GM21723 (cell line): ENCODE data around the gene RAB31.
"Not testable (repeated sequence)": the region's sequence is repeated elsewhere in the genome, so short reads cannot be mapped to it uniquely, and the experiment has no call there.

Experiments used
- ATAC-seq: cut with Tn5 transposase; IDR thresholded peaks from one replicate; pipeline ENCODE4 v1.9.1; 2021; ENCODE audit warnings: mild to moderate bottlenecking, moderate library complexity; ENCODE audit not compliant: unreplicated experiment

The RAB31 gene

DNA sequence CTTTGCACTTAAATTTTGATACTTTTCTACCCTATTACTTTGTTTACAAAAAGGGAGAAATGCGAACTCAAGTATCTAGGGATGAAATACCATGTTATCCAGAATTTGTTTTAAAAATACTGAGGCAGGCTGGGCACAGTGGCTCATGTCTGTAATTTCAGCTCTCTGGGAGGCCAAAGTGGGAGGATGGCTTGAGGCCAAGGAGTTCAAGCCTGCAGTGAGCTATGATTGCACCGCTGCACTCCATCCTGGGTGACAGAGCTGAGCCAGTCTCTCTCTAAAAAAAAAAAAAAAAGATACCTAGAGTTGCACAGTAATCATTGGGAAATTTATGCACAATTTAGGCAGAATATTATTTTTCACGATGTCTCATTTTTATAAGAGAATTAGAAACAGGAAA, 193.3 kb downstream of the RAB31 start:
- ATAC-seq, result no peak

GRCh38 chr18:9902264-9902663, 194.2 kb downstream of the RAB31 start:
- not testable (repeated sequence) for ATAC-seq

- no peak for ATAC-seq
These were observed 194.7 kb downstream of the RAB31 start for GRCh38 chr18:9902832-9903231.

- no peak for ATAC-seq
These were observed 197.4 kb downstream of the RAB31 start for GRCh38 chr18:9905401-9905922.

- no peak for ATAC-seq
These were observed 198.4 kb downstream of the RAB31 start for GRCh38 chr18:9906481-9906880.

DNA sequence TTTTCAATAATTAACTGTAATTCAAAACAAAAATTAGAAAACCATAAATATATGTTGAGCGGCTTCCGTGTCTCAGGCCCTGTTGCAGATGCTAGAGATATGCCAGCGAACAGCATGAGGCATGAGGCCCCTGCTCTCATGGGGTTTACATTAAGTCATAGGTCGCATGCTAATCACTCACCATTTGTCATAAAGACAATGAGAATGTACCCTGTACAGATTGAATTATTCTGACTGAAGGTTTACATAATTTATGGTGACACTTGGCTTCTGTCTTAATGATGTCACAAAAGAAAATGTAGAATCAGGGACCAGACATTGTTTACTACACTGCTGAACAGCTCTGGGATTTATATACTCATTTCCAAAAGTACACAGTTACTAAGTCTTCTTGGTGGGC, 199.8 kb downstream of the RAB31 start:
- ATAC-seq, result no peak

- no peak for ATAC-seq
These were observed 202.0 kb downstream of the RAB31 start for GRCh38 chr18:9910071-9910470.

DNA sequence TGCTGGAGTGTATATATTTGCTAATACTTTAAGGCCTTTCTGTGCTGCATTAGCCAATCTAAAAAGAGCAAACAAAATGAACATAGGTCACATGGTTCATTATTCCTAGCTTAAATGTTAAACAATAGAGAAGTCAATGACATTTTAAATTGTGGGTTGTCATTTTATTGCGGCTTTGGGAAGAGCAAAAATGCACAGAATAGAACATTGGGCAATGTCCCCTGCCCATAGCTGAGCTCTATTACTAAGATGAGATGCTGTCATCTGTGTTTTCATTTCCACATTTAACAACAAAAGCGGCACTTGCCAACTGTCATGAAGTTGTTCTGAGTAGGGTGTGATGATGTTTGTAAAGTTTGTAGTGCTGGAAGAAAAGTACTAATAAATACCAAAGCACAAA, 202.6 kb downstream of the RAB31 start:
- no peak for ATAC-seq

- no peak for ATAC-seq
These were observed 203.1 kb downstream of the RAB31 start for GRCh38 chr18:9911226-9911625.
